H9 (cell line): Measurements from ENCODE around the gene NOXRED1. TPM values are rescaled to one million over a fixed set of nuclear protein-coding genes. Genes with fewer than 3 reads are reported as not detected.

Experiments used
- DNase-seq: peaks from one replicate; pipeline ENCODE4 v3.0.0-alpha.2; 2017
- H2AFZ ChIP-seq: one replicate; pipeline ENCODE4 v1.6.1; 2013; ENCODE audit warnings: mild to moderate bottlenecking, low read length, control low read depth, moderate library complexity
- H2AK5ac ChIP-seq: 2 replicates; pipeline ENCODE4 v1.6.1; 2013; ENCODE audit warnings: low read length, control low read depth, mixed read lengths; ENCODE audit not compliant: insufficient read length
- H2BK120ac ChIP-seq: one replicate; pipeline ENCODE4 v1.6.1; 2013; ENCODE audit warnings: low read depth, mild to moderate bottlenecking, low read length, control low read depth, inconsistent platforms; ENCODE audit not compliant: poor library complexity, severe bottlenecking
- H2BK12ac ChIP-seq: 2 replicates; pipeline ENCODE4 v1.6.1; 2013; ENCODE audit warnings: low read length, control low read depth, mixed read lengths, low read depth; ENCODE audit not compliant: insufficient read length
- H2BK15ac ChIP-seq: 2 replicates; pipeline ENCODE4 v1.6.1; 2013; ENCODE audit warnings: low read depth, low read length, control low read depth
- H2BK20ac ChIP-seq: one replicate; pipeline ENCODE4 v1.6.1; 2013; ENCODE audit warnings: low read depth, mild to moderate bottlenecking, low read length, control low read depth, inconsistent platforms; ENCODE audit not compliant: poor library complexity, severe bottlenecking
- H2BK5ac ChIP-seq: 2 replicates; pipeline ENCODE4 v1.6.1; 2013; ENCODE audit warnings: low read length, control low read depth, mixed read lengths; ENCODE audit not compliant: insufficient read length
- H3K14ac ChIP-seq: 2 replicates; pipeline ENCODE4 v1.6.1; 2013; ENCODE audit warnings: low read length, control low read depth; ENCODE audit not compliant: insufficient read depth
- H3K18ac ChIP-seq: 2 replicates; pipeline ENCODE4 v1.6.1; 2013; ENCODE audit warnings: low read depth, mild to moderate bottlenecking, mixed read lengths, low read length, control low read depth; ENCODE audit not compliant: insufficient read length
- H3K23ac ChIP-seq: 2 replicates; pipeline ENCODE4 v1.6.1; 2013; ENCODE audit warnings: low read length, control low read depth, mixed read lengths, low read depth; ENCODE audit not compliant: insufficient read length
- H3K23me2 ChIP-seq: 2 replicates; pipeline ENCODE4 v1.6.1; 2013; ENCODE audit warnings: low read depth, mild to moderate bottlenecking, mixed read lengths, low read length, control low read depth; ENCODE audit not compliant: insufficient read length, poor library complexity, severe bottlenecking
- H3K27ac ChIP-seq: 2 replicates; pipeline ENCODE4 v1.5.1; 2013; ENCODE audit warnings: low read length, control low read depth, mixed read lengths, low read depth; ENCODE audit not compliant: insufficient read length
- H3K27me3 ChIP-seq: 2 replicates; pipeline ENCODE4 v1.6.1; 2013; ENCODE audit warnings: low read length, control low read depth, inconsistent platforms; ENCODE audit not compliant: insufficient read depth
- H3K4ac ChIP-seq: 2 replicates; pipeline ENCODE4 v1.6.1; 2013; ENCODE audit warnings: low read depth, mild to moderate bottlenecking, control low read depth, inconsistent platforms, low read length, moderate library complexity
- H3K4me1 ChIP-seq: 2 replicates; pipeline ENCODE4 v1.6.1; 2013; ENCODE audit warnings: low read length, control low read depth, inconsistent platforms; ENCODE audit not compliant: insufficient read depth
- H3K4me2 ChIP-seq: 2 replicates; pipeline ENCODE4 v1.6.1; 2013; ENCODE audit warnings: low read length, control low read depth, mixed read lengths; ENCODE audit not compliant: insufficient read length, insufficient read depth
- H3K56ac ChIP-seq: 2 replicates; pipeline ENCODE4 v1.6.1; 2013; ENCODE audit warnings: low read depth, mild to moderate bottlenecking, mixed read lengths, low read length, control low read depth; ENCODE audit not compliant: insufficient read length
- H3K79me1 ChIP-seq: 2 replicates; pipeline ENCODE4 v1.6.1; 2013; ENCODE audit warnings: low read depth, mild to moderate bottlenecking, moderate library complexity, low read length, control low read depth, inconsistent platforms; ENCODE audit not compliant: insufficient read depth, poor library complexity, severe bottlenecking
- H3K79me2 ChIP-seq: 2 replicates; pipeline ENCODE4 v1.6.1; 2013; ENCODE audit warnings: low read length, control low read depth, inconsistent platforms; ENCODE audit not compliant: insufficient read depth
- H3K9ac ChIP-seq: 2 replicates; pipeline ENCODE4 v1.6.1; 2013; ENCODE audit warnings: low read length, control low read depth, mixed read lengths; ENCODE audit not compliant: insufficient read length; ENCODE audit errors: extremely low read depth
- H3K9me3 ChIP-seq: one replicate; pipeline ENCODE4 v1.6.1; 2013; ENCODE audit warnings: low read depth, low read length, inconsistent platforms; ENCODE audit not compliant: control insufficient read depth
- H3T11ph ChIP-seq: one replicate; pipeline ENCODE4 v1.6.1; 2013; ENCODE audit warnings: mild to moderate bottlenecking, low read length, control low read depth, inconsistent platforms
- H4K20me1 ChIP-seq: one replicate; pipeline ENCODE4 v1.6.1; 2013; ENCODE audit not compliant: control insufficient read depth, insufficient read length, insufficient read depth
- H4K5ac ChIP-seq: 2 replicates; pipeline ENCODE4 v1.6.1; 2013; ENCODE audit warnings: low read depth, mild to moderate bottlenecking, mixed read lengths, low read length, control low read depth; ENCODE audit not compliant: insufficient read length
- H4K8ac ChIP-seq: replicated peaks from 2 replicates; pipeline ENCODE4 v1.6.1; 2013; ENCODE audit warnings: low read length, control low read depth, mixed read lengths, low read depth; ENCODE audit not compliant: insufficient read length
- H4K91ac ChIP-seq: 2 replicates; pipeline ENCODE4 v1.6.1; 2013; ENCODE audit warnings: low read depth, mild to moderate bottlenecking, moderate library complexity, mixed read lengths, low read length, control low read depth; ENCODE audit not compliant: insufficient read length
- H3K27ac Mint-ChIP-seq, 3 experiments: 2 replicates in 2 of 3; 3 replicates in 1 of 3; pipeline ENCODE4 v1.8.0; 2020 to 2021; ENCODE audit warnings: mixed read lengths in 3 of 3, mild to moderate bottlenecking in 1 of 3, moderate library complexity in 1 of 3
- H3K27me3 Mint-ChIP-seq: 2 replicates; pipeline ENCODE4 v1.8.0; 2021; ENCODE audit warnings: low read depth, mild to moderate bottlenecking, moderate library complexity, mixed read lengths
- H3K36me3 Mint-ChIP-seq, 3 experiments: 2 replicates in 2 of 3; 3 replicates in 1 of 3; pipeline ENCODE4 v1.8.0; 2020 to 2021; ENCODE audit warnings: low read depth in 3 of 3, mixed read lengths in 3 of 3; ENCODE audit not compliant: insufficient read depth in 1 of 3
- H3K4me1 Mint-ChIP-seq, 2 experiments: 2 replicates each; pipeline ENCODE4 v1.8.0; 2020; ENCODE audit warnings: mixed read lengths in 2 of 2
- H3K4me3 Mint-ChIP-seq, 2 experiments: 2 replicates in 1 of 2; 3 replicates in 1 of 2; pipeline ENCODE4 v1.8.0; 2020 to 2021; ENCODE audit warnings: mild to moderate bottlenecking in 2 of 2, mixed read lengths in 2 of 2, moderate library complexity in 1 of 2
- H3K9me3 Mint-ChIP-seq, 2 experiments: 2 replicates in 1 of 2; 3 replicates in 1 of 2; pipeline ENCODE4 v1.8.0; 2020; ENCODE audit warnings: mild to moderate bottlenecking in 2 of 2, mixed read lengths in 2 of 2, moderate library complexity in 1 of 2
- CTCF ChIP-seq: fragments of 200-600 bp; sonication (generic); conservative IDR thresholded peaks from 3 replicates; pipeline ENCODE4 v1.8.0; 2021; ENCODE audit warnings: antibody characterized with exemption, mild to moderate bottlenecking
- WGBS: extraction: QIAGEN DNeasy Blood & Tissue Kit; methylation state at CpG from one replicate; pipeline ENCODE4 v1.1.7; 2013; ENCODE audit warnings: missing lambda C conversion rate, low lambda C conversion rate, mixed read lengths; ENCODE audit not compliant: insufficient read length; ENCODE audit errors: extremely low coverage; 5-methylcytosine and 5-hydroxymethylcytosine counted together
- total RNA-seq: library from RNA; stranded (reverse); gene quantifications from 2 replicates; pipeline ENCODE4 v1.2.1, GENCODE V29; 2021

Gene NOXRED1
- total RNA-seq, 1 experiment from 2014 or later, result not detected

- Histone ChIP-seq H3K9me3 (no peaks in the 10 kb centered on the region), H2AK5ac (no peak overlapping the region), H4K8ac (no peak overlapping the region), H2BK12ac (no peak overlapping the region), H3K27me3 (no peaks in the 10 kb centered on the region), H3K4ac (no peak overlapping the region), H3T11ph (no peak overlapping the region), H3K9ac (no peak overlapping the region), H3K79me1 (no peaks in the 10 kb centered on the region), H3K27ac (no peak overlapping the region), H4K20me1 (no peaks in the 10 kb centered on the region), H2BK5ac (no peak overlapping the region), H2BK120ac (no peak overlapping the region), H3K14ac (no peak overlapping the region), H3K23me2 (no peaks in the 10 kb centered on the region), H3K4me1 (no peaks in the 10 kb centered on the region), H3K56ac (no peak overlapping the region), H3K79me2 (no peaks in the 10 kb centered on the region), H2AFZ (no peak overlapping the region), H3K18ac (no peak overlapping the region), H2BK15ac (no peak overlapping the region), H2BK20ac (no peak overlapping the region), H4K5ac (no peak overlapping the region), H3K23ac (no peak overlapping the region), H4K91ac (no peak overlapping the region), H3K4me2 (no peak overlapping the region)
- DNase-seq, result peak; percentile 48
- no peaks in the 10 kb centered on the region for H3K36me3 Mint-ChIP-seq
- H3K4me3 Mint-ChIP-seq, result no peak overlapping the region
- peak; percentile 67 for TF ChIP-seq CTCF
- WGBS, result no CpG with 5 or more reads among the region's 3 CpGs
- H3K4me1 Mint-ChIP-seq, result peaks cover 0 to 4% of the 10 kb centered on the region in 2 experiments; a peak in 1 of 4 replicates
- no peaks in the 10 kb centered on the region for H3K9me3 Mint-ChIP-seq
- H3K27me3 Mint-ChIP-seq, result no peaks in the 10 kb centered on the region
- no peak overlapping the region for H3K27ac Mint-ChIP-seq
These were observed 14.2 kb downstream of the NOXRED1 start for GRCh38 chr14:77409131-77409533.
